Measurements from ENCODE around the gene TEX26.

GRCh38 chr13:31015199-31015598, 82.7 kb downstream of the TEX26 start:
- TF ChIP-seq CTCF (IDR thresholded peaks at IDR 0.05; ENCODE audit: insufficient read depth, low read length, poor library complexity, severe bottlenecking) (no peak), EZH2phosphoT487 (conservative IDR thresholded peaks at IDR 0.05; ENCODE audit: low read length) (no peak)
